PFSK-1 (cell line): ENCODE results near the gene RPA3.

Experiments used
- POLR2AphosphoS5 ChIP-seq: IDR thresholded peaks from 2 replicates; pipeline ENCODE4 v1.6.1; 2012; ENCODE audit warnings: low read depth, mild to moderate bottlenecking, control low read depth, low read length, moderate library complexity
- REST ChIP-seq, 2 experiments: IDR thresholded peaks; 2 replicates each; pipeline versions ENCODE4 v1.6.1 to v1.8.0; 2011 to 2012; ENCODE audit warnings: low read depth in 2 of 2, low read length in 2 of 2, control low read depth in 1 of 2, inconsistent platforms in 1 of 2, mild to moderate bottlenecking in 1 of 2, moderate library complexity in 1 of 2; ENCODE audit not compliant: insufficient read depth in 1 of 2
- TAF1 ChIP-seq: IDR thresholded peaks from 2 replicates; pipeline ENCODE4 v1.6.1; 2012; ENCODE audit warnings: low read length, control low read depth, borderline replicate concordance; ENCODE audit not compliant: insufficient read depth

GRCh38 chr7:7765422-7765821, 47.0 kb upstream of the RPA3 start:
- TF ChIP-seq REST (IDR thresholded peaks at IDR 0.05; ENCODE audit: insufficient read depth in 1 of 2, low read depth in 2 of 2, low read length in 2 of 2), result no peak
- no peak for TF ChIP-seq POLR2AphosphoS5
- TF ChIP-seq TAF1, result no peak
